Activated T-helper 2 cell treated with anti-CD3 and anti-CD28 coated beads, Interferon-gamma antibody, Interleukin-2, Interleukin-4, amounts not matched to agents 10 μg/mL and 5 μg/mL and 100 μg/mL, durations not matched to agents 14 hours and 24 hours and 36 hours (primary cell): Measurements from ENCODE around the gene PILRB. TPM values are rescaled to one million over a fixed set of nuclear protein-coding genes. Genes with fewer than 3 reads are reported as not detected.
A peak's percentile ranks its signal among the peaks of the same experiment; 100 is the strongest.
"Not testable (repeated sequence)": the region's sequence is repeated elsewhere in the genome, so short reads cannot be mapped to it uniquely, and the experiment has no call there.

ENCODE experiments used
- DNase-seq: peaks from one replicate; pipeline ENCODE4 v3.0.0; 2021; ENCODE audit warnings: low spot score
- H3K27ac Mint-ChIP-seq: one replicate; pipeline ENCODE4 v1.8.0; 2021; ENCODE audit warnings: mixed read lengths
- H3K27me3 Mint-ChIP-seq: one replicate; pipeline ENCODE4 v1.8.0; 2021; ENCODE audit warnings: low read depth, mixed read lengths
- H3K36me3 Mint-ChIP-seq: one replicate; pipeline ENCODE4 v1.8.0; 2021; ENCODE audit warnings: low read depth, mixed read lengths
- H3K4me1 Mint-ChIP-seq: one replicate; pipeline ENCODE4 v1.8.0; 2021; ENCODE audit warnings: low read depth, mixed read lengths
- H3K4me3 Mint-ChIP-seq: one replicate; pipeline ENCODE4 v1.8.0; 2021; ENCODE audit warnings: low read depth, mild to moderate bottlenecking, moderate library complexity, mixed read lengths
- H3K9me3 Mint-ChIP-seq: one replicate; pipeline ENCODE4 v1.8.0; 2021; ENCODE audit warnings: mixed read lengths
- intact Hi-C: fragments of 100-400 bp; cut with micrococcal nuclease; formaldehyde crosslinking; loops from one replicate; pipeline ENCODE4 v1.15.1; 2023
- total RNA-seq: library from RNA; stranded (reverse); gene quantifications from 2 replicates; pipeline ENCODE4 v1.2.3, GENCODE V29; 2022

The PILRB gene
- total RNA-seq, 1 donor from 2014 or later: 86.2 TPM

GRCh38 chr7:100345288-100345672 lies 12.6 kb upstream of the PILRB start:
- peak overlapping the region; percentile 98 for H3K27ac Mint-ChIP-seq

GRCh38 chr7:100346921-100347320 lies 11.0 kb upstream of the PILRB start:
- Mint-ChIP-seq H3K4me1 (peaks cover 27% of the 10 kb centered on the region), H3K36me3 (peaks cover 78% of the 10 kb centered on the region), H3K9me3 (no peaks in the 10 kb centered on the region), H3K27ac (no peak overlapping the region), H3K4me3 (no peak overlapping the region), H3K27me3 (no peaks in the 10 kb centered on the region)
- no peak for DNase-seq
- intact Hi-C loops: loop anchor here (5.0 to 10.0 kb wide), 2 partner anchors 50 to 212 kb away; no protein-coding TSS in a partner anchor

More at GRCh38 chr7:100345288-100345672, 12.6 kb upstream of the PILRB start:
- peak; percentile 72 for DNase-seq
- H3K4me3 Mint-ChIP-seq: peak overlapping the region; percentile 53
- not testable (repeated sequence) for H3K9me3 Mint-ChIP-seq, H3K27me3 Mint-ChIP-seq
- intact Hi-C loops: loop anchor here (5.0 to 10.0 kb wide), 2 partner anchors 52 to 210 kb away; no protein-coding TSS in a partner anchor
- peaks cover 22% of the 10 kb centered on the region for H3K4me1 Mint-ChIP-seq
- peaks cover 76% of the 10 kb centered on the region for H3K36me3 Mint-ChIP-seq

- intact Hi-C loops: loop anchor here (5.0 to 10.0 kb wide), 2 partner anchors 48 to 214 kb away; no protein-coding TSS in a partner anchor
- peaks cover 27% of the 10 kb centered on the region for H3K4me1 Mint-ChIP-seq
- no peak for DNase-seq
- peaks cover 75% of the 10 kb centered on the region for H3K36me3 Mint-ChIP-seq
- H3K9me3 Mint-ChIP-seq: no peaks in the 10 kb centered on the region
- H3K4me3 Mint-ChIP-seq: no peak overlapping the region
- no peaks in the 10 kb centered on the region for H3K27me3 Mint-ChIP-seq
- H3K27ac Mint-ChIP-seq: no peak overlapping the region
Measured at GRCh38 chr7:100348805-100349204, 9.1 kb upstream of the PILRB start.

DNA sequence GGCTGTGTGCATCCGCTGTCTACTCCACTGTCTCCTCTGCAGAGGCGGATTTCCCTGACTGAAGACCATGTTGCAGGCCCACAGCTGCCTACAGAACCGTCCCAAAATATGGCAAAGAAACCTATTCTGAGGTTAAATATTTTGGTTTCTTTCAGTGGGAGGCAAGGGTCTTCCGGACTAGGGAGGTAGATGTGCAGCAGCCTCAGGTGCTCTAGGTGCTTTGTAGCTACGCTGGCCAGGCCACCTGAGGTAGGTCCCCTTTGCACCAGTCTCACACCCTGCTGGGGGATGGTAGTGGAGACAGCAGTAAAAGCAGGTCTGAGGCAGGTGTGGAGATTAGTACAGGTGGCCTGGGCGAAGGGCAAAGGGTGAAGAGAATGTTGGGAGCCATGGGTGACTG lies 8.2 kb upstream of the PILRB start:
- DNase-seq: no peak
- Mint-ChIP-seq H3K9me3 (no peaks in the 10 kb centered on the region), H3K27me3 (no peaks in the 10 kb centered on the region), H3K27ac (no peak overlapping the region), H3K4me1 (peaks cover 19% of the 10 kb centered on the region), H3K4me3 (no peak overlapping the region), H3K36me3 (peaks cover 68% of the 10 kb centered on the region)
- intact Hi-C loops: loop anchor here (5.0 to 10.0 kb wide), 2 partner anchors 48 to 215 kb away; no protein-coding TSS in a partner anchor

DNA sequence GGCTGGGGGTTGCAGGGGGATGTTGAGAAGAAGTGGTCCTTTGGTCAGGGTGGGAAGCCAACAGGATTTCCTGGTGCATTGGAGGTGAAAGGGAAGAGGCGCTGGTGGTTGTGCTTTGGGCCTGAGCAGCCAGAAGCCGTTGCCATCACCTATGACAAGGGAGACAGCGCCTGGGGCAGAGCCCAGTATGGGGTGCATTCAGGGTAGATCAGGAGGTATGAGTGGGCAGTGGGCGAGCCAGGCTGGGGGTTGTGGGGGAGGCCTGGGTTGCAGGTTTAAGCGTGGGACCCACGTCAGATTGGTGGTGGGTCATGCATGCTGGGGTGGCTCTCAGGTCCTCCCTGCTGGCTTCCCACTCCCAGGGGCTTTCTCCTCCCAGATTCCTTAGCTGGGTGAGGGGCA lies 6.3 kb upstream of the PILRB start:
- H3K36me3 Mint-ChIP-seq: peaks cover 70% of the 10 kb centered on the region
- intact Hi-C loops: no loop called here
- DNase-seq: no peak
- H3K4me3 Mint-ChIP-seq: no peak overlapping the region
- H3K4me1 Mint-ChIP-seq: peaks cover 11% of the 10 kb centered on the region
- H3K27me3 Mint-ChIP-seq: no peaks in the 10 kb centered on the region
- no peaks in the 10 kb centered on the region for H3K9me3 Mint-ChIP-seq
- no peak overlapping the region for H3K27ac Mint-ChIP-seq

DNA sequence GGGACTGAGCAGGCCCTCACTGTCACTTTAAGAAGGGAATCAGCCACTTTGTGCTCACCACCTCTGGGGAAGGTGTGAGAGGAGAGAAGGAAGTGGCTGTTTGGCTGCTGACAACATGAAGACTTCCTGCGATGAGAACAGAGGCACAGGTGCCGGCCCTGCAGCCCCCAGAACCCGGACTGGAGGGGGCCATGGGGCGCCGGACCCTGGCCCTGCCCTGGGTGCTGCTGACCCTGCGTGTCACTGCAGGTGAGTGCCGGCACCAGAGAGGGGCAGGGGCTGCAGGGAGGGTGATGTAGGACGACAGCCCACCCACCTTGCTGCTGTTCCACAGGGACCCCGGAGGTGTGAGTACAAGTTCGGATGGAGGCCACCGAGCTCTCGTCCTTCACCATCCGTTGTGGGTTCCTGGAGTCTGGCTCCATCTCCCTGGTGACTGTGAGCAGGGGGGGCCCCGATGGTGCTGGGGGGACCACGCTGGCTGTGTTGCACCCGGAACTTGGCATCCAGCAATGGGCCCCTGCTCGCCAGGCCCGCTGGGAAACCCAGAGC lies 5.6 kb upstream of the PILRB start:
- H3K27ac Mint-ChIP-seq, H3K4me3 Mint-ChIP-seq, DNase-seq, H3K27me3 Mint-ChIP-seq, intact Hi-C loops, H3K9me3 Mint-ChIP-seq: not testable (repeated sequence)
- peaks cover 66% of the 10 kb centered on the region for H3K36me3 Mint-ChIP-seq
- H3K4me1 Mint-ChIP-seq: peaks cover 11% of the 10 kb centered on the region

GRCh38 chr7:100352984-100353684 lies 4.8 kb upstream of the PILRB start:
- Mint-ChIP-seq H3K9me3 (no peaks in the 10 kb centered on the region), H3K36me3 (peaks cover 62% of the 10 kb centered on the region), H3K27me3 (no peaks in the 10 kb centered on the region), H3K27ac (peak overlapping the region; percentile 52), H3K4me3 (no peak overlapping the region), H3K4me1 (peaks cover 11% of the 10 kb centered on the region)
- DNase-seq: no peak
- intact Hi-C loops: no loop called here

- intact Hi-C loops: no loop called here
Measured at GRCh38 chr7:100353685-100354330, 4.1 kb upstream of the PILRB start.

GRCh38 chr7:100356416-100357068 lies 1.4 kb upstream of the PILRB start:
- Mint-ChIP-seq H3K9me3 (no peaks in the 10 kb centered on the region), H3K4me1 (peaks cover 5% of the 10 kb centered on the region), H3K4me3 (no peak overlapping the region), H3K27ac (no peak overlapping the region), H3K27me3 (no peaks in the 10 kb centered on the region), H3K36me3 (peaks cover 58% of the 10 kb centered on the region)
- intact Hi-C loops: no loop called here
- DNase-seq: no peak

More at GRCh38 chr7:100353685-100354330, 4.1 kb upstream of the PILRB start:
- Mint-ChIP-seq H3K4me3 (no peak overlapping the region), H3K36me3 (peaks cover 60% of the 10 kb centered on the region), H3K9me3 (no peaks in the 10 kb centered on the region), H3K27me3 (no peaks in the 10 kb centered on the region), H3K4me1 (peaks cover 11% of the 10 kb centered on the region), H3K27ac (peak overlapping the region; percentile 52)
- DNase-seq: no peak

DNA sequence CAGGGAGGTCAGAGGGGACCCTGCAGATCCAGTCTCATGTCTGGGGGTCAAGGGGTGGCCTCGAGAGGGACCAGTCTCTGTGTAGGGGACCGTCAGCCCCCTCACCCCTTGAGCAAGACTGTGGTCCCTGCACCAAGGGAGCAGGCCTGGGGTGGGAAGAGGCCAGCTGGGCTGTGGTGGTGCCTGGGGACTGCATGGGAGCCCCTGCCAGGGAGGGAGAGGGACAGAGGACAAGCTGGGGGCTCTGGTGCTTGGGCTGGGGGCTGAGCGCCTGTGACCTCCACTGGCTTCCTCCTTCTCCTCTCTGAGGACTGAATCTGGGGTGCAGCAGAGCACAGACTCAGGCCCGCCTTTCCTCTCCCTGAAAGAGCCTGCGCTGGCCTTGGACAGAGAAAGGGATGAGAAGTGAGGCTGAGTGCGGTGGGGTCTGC lies 771 bp upstream of the PILRB start:
- intact Hi-C loops: no loop called here
- H3K36me3 Mint-ChIP-seq: peaks cover 62% of the 10 kb centered on the region
- DNase-seq: no peak
- no peaks in the 10 kb centered on the region for H3K9me3 Mint-ChIP-seq
- peaks cover 4% of the 10 kb centered on the region for H3K4me1 Mint-ChIP-seq
- H3K27me3 Mint-ChIP-seq: no peaks in the 10 kb centered on the region
- H3K27ac Mint-ChIP-seq: no peak overlapping the region
- H3K4me3 Mint-ChIP-seq: no peak overlapping the region

GRCh38 chr7:100358857-100359212 lies 918 bp downstream of the PILRB start:
- Mint-ChIP-seq H3K4me1 (no peaks in the 10 kb centered on the region), H3K27ac (no peak overlapping the region), H3K36me3 (peaks cover 69% of the 10 kb centered on the region), H3K9me3 (no peaks in the 10 kb centered on the region), H3K27me3 (no peaks in the 10 kb centered on the region), H3K4me3 (no peak overlapping the region)
- no peak for DNase-seq
- intact Hi-C loops: no loop called here

- H3K36me3 Mint-ChIP-seq: peaks cover 74% of the 10 kb centered on the region
- no peaks in the 10 kb centered on the region for H3K9me3 Mint-ChIP-seq
- H3K27me3 Mint-ChIP-seq: no peaks in the 10 kb centered on the region
- DNase-seq: no peak
- H3K27ac Mint-ChIP-seq: no peak overlapping the region
- intact Hi-C loops: no loop called here
- no peak overlapping the region for H3K4me3 Mint-ChIP-seq
- H3K4me1 Mint-ChIP-seq: peaks cover 9% of the 10 kb centered on the region
Measured at GRCh38 chr7:100360135-100360854, 2.4 kb downstream of the PILRB start.
